Tongue (tissue), 2 donors: ENCODE measurements around the gene SPTBN5. TPM values are rescaled to one million over a fixed set of nuclear protein-coding genes. Genes with fewer than 3 reads are reported as not detected.

Source experiments
- DNase-seq: peaks from one replicate; pipeline ENCODE4 v3.0.0-alpha.2; 2015
- total RNA-seq: library from RNA; depleted of rRNA; stranded (reverse); fragments of >200 nt; gene quantifications from one replicate; pipeline ENCODE4 v1.2.3, GENCODE V29; 2014

Gene SPTBN5
- total RNA-seq, 1 donor from 2014 or later = 2.2 TPM

GRCh38 chr15:41903782-41904181 is 9.9 kb upstream of the SPTBN5 start:
- DNase-seq = no peak

- DNase-seq = no peak
Observed at GRCh38 chr15:41901431-41901830, 7.6 kb upstream of the SPTBN5 start.

GRCh38 chr15:41900526-41901380 is 6.9 kb upstream of the SPTBN5 start:
- no peak for DNase-seq

GRCh38 chr15:41899854-41900442 is 6.1 kb upstream of the SPTBN5 start:
- DNase-seq = no peak

- DNase-seq = no peak
Observed at GRCh38 chr15:41897363-41897799, 3.5 kb upstream of the SPTBN5 start.

GRCh38 chr15:41896566-41896965 is 2.7 kb upstream of the SPTBN5 start:
- no peak for DNase-seq

- DNase-seq = no peak
Observed at GRCh38 chr15:41895957-41896356, 2.1 kb upstream of the SPTBN5 start.

- no peak for DNase-seq
Observed at GRCh38 chr15:41895491-41895890, 1.6 kb upstream of the SPTBN5 start.

GRCh38 chr15:41894791-41895463 is 1.1 kb upstream of the SPTBN5 start:
- peak; percentile 60 for DNase-seq

GRCh38 chr15:41894251-41894790 is 468 bp upstream of the SPTBN5 start:
- no peak for DNase-seq

GRCh38 chr15:41892621-41893421 is 1.0 kb downstream of the SPTBN5 start:
- DNase-seq = no peak

- DNase-seq = peak; percentile 69
Observed at GRCh38 chr15:41891946-41892345, 1.9 kb downstream of the SPTBN5 start.

GRCh38 chr15:41891226-41891625 is 2.6 kb downstream of the SPTBN5 start:
- DNase-seq = no peak

- DNase-seq = no peak
Observed at GRCh38 chr15:41890050-41890690, 3.7 kb downstream of the SPTBN5 start.

- DNase-seq = no peak
Observed at GRCh38 chr15:41888662-41889253, 5.1 kb downstream of the SPTBN5 start.

- no peak for DNase-seq
Observed at GRCh38 chr15:41887893-41888292, 6.0 kb downstream of the SPTBN5 start.

GRCh38 chr15:41887161-41887560 is 6.7 kb downstream of the SPTBN5 start:
- no peak for DNase-seq

- no peak for DNase-seq
Observed at GRCh38 chr15:41886741-41887140, 7.1 kb downstream of the SPTBN5 start.

GRCh38 chr15:41885841-41886240 is 8.0 kb downstream of the SPTBN5 start:
- DNase-seq = no peak

GRCh38 chr15:41885321-41885720 is 8.5 kb downstream of the SPTBN5 start:
- DNase-seq = no peak

- DNase-seq = no peak
Observed at GRCh38 chr15:41884458-41884857, 9.4 kb downstream of the SPTBN5 start.
